Spleen (tissue), 7 donors: ENCODE results near the gene SCRN1.

Source experiments
- POLR2A ChIP-seq, 3 donors: fragments of 450-650 bp; IDR thresholded peaks; one replicate each; pipeline ENCODE4 v1.5.1; 2017; ENCODE audit warnings: antibody characterized with exemption in 3 of 3, mild to moderate bottlenecking in 1 of 3
- TF ChIP-seq, protein P1 (sequence below), 11 experiments: fragments of 200-600 bp in 7 of 11; fragments of 450-650 bp in 4 of 11; sonication (generic) in 4 of 11; IDR thresholded peaks in 8 of 11; conservative IDR thresholded peaks in 3 of 11; 1 replicate in 7 of 11; 2 replicates in 4 of 11; pipeline versions ENCODE4 v1.4.0 to v1.8.0; 2016 to 2021; ENCODE audit warnings: antibody characterized with exemption in 11 of 11, inconsistent platforms in 4 of 11, mild to moderate bottlenecking in 1 of 11
- donor health status: DM: no; HTN: no; CAD: no; lungs with moderate emphysema.
- donor health status: DM: no; HTN: no; CAD: no.
- donor health status: DM: no; HTN: no; CAD: no.

DNA sequence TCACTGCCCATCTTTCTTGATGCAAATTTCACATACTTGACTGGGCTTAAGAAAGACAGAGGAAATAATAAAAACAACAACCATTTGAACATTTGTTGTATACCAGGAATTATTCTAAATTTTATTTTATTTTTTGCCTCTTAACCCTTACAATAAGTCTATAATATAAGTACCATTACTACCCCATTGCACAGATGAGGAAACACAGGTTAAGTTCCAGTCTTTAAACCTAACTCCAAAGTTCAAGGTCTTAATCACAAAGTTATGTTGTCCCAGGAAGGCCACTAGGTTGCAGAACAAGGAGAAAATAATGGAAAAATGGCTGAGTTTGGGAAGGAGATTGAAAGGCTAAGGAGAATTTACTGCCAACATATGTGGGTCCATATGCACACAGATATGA, 33.4 kb upstream of the SCRN1 start:
- TF ChIP-seq, protein P1, sequence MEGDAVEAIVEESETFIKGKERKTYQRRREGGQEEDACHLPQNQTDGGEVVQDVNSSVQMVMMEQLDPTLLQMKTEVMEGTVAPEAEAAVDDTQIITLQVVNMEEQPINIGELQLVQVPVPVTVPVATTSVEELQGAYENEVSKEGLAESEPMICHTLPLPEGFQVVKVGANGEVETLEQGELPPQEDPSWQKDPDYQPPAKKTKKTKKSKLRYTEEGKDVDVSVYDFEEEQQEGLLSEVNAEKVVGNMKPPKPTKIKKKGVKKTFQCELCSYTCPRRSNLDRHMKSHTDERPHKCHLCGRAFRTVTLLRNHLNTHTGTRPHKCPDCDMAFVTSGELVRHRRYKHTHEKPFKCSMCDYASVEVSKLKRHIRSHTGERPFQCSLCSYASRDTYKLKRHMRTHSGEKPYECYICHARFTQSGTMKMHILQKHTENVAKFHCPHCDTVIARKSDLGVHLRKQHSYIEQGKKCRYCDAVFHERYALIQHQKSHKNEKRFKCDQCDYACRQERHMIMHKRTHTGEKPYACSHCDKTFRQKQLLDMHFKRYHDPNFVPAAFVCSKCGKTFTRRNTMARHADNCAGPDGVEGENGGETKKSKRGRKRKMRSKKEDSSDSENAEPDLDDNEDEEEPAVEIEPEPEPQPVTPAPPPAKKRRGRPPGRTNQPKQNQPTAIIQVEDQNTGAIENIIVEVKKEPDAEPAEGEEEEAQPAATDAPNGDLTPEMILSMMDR (IDR thresholded peaks at IDR 0.05 in 8 of 11, conservative IDR thresholded peaks at IDR 0.05 in 3 of 11): no peak
- TF ChIP-seq POLR2A (IDR thresholded peaks at IDR 0.05): no peak
